ENCODE data around the gene MMP27.

DNA sequence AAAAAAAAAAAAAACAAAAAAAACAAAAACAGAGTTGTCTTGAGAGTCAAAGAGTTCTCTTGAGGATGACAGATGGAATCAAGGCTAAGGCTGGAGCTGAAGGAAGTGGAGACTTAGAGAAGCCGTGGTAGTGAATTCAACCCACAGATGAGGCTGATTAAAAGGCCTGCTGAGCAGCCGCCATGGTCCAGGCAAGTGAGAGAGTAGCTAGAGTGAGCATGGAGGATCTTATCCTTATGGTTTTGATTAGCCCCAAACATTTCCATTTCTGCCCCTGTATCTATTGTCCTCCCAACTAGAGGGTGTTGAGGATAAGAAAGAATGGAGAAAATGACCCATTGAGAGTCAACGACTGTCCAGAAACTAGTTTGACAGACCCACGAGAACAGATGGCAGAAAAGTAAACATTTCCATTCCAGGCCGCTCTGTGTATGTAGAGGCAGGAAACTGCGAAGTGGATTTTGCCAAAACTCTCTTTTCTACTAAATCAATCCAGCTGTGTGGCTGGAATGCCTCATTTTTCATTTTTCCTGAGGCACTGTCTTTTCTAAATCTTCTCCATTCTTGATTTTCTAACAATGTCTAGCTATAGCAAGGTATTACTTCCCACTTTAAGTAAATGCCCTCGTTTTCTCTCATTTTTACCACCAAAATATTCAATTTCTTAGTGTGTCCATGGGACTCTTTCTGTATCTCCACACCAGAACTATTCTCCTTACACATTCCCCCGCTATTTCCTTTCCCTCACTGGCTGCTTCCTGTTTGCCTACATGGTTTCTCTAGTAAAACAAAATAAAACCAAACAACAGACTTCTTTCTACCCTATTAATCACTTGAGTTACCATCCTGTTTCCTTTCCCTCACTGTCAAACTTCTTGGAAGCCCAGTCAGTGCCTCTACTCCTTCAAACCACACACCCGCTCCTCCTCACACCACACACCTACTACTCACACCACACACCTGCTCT lies 24.6 kb upstream of the MMP27 start:
- TF ChIP-seq, protein P1, sequence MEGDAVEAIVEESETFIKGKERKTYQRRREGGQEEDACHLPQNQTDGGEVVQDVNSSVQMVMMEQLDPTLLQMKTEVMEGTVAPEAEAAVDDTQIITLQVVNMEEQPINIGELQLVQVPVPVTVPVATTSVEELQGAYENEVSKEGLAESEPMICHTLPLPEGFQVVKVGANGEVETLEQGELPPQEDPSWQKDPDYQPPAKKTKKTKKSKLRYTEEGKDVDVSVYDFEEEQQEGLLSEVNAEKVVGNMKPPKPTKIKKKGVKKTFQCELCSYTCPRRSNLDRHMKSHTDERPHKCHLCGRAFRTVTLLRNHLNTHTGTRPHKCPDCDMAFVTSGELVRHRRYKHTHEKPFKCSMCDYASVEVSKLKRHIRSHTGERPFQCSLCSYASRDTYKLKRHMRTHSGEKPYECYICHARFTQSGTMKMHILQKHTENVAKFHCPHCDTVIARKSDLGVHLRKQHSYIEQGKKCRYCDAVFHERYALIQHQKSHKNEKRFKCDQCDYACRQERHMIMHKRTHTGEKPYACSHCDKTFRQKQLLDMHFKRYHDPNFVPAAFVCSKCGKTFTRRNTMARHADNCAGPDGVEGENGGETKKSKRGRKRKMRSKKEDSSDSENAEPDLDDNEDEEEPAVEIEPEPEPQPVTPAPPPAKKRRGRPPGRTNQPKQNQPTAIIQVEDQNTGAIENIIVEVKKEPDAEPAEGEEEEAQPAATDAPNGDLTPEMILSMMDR (IDR thresholded peaks at IDR 0.05; ENCODE audit: poor library complexity): no peak
- TF ChIP-seq EZH2phosphoT487 (IDR thresholded peaks at IDR 0.05; ENCODE audit: low read depth, severe bottlenecking, unreplicated experiment) (no peak), EZH2 (IDR thresholded peaks at IDR 0.05; ENCODE audit: borderline replicate concordance) (no peak)
